ENCODE results near the gene ADAMTS12.
"Not testable (repeated sequence)": the region's sequence is repeated elsewhere in the genome, so short reads cannot be mapped to it uniquely, and the experiment has no call there.

ADAMTS12 gene, protein sequence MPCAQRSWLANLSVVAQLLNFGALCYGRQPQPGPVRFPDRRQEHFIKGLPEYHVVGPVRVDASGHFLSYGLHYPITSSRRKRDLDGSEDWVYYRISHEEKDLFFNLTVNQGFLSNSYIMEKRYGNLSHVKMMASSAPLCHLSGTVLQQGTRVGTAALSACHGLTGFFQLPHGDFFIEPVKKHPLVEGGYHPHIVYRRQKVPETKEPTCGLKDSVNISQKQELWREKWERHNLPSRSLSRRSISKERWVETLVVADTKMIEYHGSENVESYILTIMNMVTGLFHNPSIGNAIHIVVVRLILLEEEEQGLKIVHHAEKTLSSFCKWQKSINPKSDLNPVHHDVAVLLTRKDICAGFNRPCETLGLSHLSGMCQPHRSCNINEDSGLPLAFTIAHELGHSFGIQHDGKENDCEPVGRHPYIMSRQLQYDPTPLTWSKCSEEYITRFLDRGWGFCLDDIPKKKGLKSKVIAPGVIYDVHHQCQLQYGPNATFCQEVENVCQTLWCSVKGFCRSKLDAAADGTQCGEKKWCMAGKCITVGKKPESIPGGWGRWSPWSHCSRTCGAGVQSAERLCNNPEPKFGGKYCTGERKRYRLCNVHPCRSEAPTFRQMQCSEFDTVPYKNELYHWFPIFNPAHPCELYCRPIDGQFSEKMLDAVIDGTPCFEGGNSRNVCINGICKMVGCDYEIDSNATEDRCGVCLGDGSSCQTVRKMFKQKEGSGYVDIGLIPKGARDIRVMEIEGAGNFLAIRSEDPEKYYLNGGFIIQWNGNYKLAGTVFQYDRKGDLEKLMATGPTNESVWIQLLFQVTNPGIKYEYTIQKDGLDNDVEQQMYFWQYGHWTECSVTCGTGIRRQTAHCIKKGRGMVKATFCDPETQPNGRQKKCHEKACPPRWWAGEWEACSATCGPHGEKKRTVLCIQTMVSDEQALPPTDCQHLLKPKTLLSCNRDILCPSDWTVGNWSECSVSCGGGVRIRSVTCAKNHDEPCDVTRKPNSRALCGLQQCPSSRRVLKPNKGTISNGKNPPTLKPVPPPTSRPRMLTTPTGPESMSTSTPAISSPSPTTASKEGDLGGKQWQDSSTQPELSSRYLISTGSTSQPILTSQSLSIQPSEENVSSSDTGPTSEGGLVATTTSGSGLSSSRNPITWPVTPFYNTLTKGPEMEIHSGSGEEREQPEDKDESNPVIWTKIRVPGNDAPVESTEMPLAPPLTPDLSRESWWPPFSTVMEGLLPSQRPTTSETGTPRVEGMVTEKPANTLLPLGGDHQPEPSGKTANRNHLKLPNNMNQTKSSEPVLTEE (N-terminal part only)

DNA sequence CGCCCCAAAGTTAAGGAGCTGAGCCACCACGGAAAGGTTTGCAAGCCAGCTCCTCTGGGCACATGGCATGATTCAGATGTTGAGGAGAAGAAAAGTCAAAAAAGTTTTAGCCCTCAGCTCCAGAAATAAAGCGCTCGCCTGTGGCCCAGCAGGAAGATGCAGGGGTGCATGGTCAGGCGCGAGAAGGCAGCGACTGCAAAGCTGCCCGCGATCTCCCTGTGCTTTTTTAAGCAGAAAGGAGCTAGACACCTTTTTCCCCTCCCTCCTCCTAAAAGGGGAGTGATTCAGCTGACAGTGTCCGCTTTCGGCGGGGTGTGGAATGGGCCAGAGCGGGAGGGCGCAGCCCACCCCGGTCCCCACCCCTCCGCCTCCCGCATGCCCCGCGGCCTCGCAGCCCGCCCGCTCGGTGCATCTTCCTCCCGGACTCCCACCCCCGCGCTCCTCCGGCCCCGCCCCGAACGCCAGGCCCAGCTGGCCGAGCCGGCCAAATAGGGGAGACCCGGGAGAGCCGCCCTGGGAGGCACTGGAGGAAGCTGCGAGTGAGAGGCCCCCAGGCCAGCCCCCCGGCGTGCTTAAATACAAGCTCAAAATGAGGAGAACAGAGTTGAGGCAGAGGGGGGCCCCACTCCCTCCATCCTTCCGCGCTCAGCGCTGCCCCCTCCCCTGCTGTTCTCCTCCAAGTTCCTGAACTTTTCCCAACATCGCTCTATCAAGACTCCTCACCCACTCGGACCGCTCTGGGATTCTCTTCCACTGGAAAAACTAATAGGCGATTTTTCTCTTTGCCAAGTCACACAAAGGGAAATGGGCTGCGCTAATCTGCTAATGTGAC is at the start of gene ADAMTS12:
ADAMTS12 (minus strand) TSS at position 203 of the 832 bp plus-strand sequence; CDS start at position 69, 134 bp downstream.
- no peak for DNase-seq

DNA sequence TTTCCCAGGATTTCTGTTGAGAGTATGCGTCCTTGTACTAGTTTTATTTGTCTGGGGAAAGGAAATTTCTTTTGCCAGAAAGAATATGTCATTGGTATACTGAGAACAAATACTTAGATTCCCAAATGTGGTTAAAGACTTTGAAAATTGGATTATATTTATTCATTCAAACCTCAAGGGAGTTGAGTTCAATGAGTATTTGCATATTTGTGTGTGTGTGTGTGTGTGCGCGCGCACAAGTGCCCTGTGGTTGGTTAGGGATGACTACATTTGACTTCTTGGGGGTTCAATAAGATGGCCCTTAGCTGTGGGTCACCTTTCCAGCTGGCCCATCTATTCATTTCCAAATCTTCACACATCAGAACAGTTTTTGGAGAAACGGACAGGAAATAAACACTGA is 49.3 kb upstream of the ADAMTS12 start:
- DNase-seq: no peak

DNA sequence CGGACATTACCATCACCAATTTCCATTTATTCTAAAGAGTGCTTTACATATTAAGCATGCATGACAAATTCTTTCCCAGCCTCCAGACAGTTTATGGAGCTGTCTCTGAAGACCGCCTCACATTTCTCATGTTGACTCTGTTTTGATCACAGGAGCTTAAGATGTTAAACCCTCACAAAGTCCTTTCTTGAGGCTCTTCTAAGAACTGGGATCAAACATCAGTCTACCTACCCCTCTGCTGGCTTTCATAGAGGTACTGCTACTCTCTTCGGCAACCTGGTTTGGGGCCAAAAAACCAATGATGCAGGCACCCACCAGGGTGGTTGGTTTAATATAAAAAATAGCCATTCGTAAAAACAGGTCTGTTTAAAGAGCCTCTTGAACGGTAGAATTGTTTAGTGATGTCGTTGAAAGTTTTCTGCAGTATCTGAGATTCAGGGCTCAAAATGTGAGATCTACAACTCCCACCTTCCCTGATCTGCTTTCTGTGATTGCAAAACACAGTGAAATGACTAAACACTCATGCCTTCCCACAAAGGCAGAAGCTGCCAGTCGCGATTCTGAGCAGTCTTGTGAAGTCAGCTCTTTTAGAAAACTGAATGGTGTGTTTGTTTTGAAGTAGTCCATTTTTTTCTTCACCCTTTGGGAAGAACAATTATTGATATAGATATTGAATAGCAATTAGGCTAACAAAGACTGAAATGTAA is 47.9 kb upstream of the ADAMTS12 start:
- DNase-seq: no peak

DNA sequence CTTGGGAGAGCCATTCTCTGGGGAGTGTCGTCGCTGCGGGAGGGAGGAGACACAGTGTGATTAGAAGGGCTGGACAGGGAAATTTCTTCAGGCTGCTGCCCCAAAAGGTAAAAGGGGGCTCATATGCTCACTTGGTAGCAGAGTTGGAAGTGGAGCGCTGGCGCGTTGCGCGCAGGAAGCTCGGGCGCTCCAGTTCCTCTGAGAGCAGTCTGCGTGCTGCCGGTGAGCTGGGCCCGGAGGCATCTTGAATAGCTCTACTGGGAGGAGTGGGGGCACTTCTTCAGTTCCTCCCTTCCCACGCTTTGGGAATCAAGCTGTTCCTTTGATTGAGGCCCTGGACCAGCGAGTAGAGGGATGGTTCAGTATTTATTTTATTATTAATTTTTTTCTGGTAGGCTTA is 47.1 kb upstream of the ADAMTS12 start:
- no peak for DNase-seq

DNA sequence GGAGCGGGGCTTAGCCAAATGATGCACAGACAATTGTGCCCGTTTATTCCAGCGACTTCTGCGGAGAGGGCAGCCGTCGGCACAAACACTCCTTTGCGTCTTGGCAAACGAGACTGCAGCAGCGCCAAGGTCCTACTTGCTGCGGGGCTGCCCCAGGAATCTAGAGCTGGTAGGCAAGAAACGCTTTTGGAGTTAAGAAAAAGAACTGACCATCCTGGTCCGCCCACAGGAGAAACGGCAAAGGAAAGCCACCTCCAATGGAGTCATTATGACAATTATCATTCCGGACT is 46.7 kb upstream of the ADAMTS12 start:
- DNase-seq: no peak

DNA sequence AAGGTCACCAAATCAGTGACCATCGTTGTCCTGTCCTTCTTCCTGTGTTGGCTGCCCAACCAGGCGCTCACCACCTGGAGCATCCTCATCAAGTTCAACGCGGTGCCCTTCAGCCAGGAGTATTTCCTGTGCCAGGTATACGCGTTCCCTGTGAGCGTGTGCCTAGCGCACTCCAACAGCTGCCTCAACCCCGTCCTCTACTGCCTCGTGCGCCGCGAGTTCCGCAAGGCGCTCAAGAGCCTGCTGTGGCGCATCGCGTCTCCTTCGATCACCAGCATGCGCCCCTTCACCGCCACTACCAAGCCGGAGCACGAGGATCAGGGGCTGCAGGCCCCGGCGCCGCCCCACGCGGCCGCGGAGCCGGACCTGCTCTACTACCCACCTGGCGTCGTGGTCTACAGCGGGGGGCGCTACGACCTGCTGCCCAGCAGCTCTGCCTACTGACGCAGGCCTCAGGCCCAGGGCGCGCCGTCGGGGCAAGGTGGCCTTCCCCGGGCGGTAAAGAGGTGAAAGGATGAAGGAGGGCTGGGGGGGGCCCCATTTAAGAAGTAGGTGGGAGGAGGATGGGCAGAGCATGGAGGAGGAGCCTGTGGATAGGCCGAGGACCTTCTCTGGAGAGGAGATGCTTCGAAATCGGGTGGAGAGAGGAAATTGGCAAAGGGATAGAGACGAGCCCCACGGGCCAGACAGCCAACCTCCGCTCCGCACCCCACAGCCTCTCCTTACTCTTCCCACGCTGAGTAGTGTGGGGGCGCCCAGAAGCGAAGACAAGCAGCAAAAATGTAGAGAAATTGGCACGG is 46.1 kb upstream of the ADAMTS12 start:
- DNase-seq: no peak

DNA sequence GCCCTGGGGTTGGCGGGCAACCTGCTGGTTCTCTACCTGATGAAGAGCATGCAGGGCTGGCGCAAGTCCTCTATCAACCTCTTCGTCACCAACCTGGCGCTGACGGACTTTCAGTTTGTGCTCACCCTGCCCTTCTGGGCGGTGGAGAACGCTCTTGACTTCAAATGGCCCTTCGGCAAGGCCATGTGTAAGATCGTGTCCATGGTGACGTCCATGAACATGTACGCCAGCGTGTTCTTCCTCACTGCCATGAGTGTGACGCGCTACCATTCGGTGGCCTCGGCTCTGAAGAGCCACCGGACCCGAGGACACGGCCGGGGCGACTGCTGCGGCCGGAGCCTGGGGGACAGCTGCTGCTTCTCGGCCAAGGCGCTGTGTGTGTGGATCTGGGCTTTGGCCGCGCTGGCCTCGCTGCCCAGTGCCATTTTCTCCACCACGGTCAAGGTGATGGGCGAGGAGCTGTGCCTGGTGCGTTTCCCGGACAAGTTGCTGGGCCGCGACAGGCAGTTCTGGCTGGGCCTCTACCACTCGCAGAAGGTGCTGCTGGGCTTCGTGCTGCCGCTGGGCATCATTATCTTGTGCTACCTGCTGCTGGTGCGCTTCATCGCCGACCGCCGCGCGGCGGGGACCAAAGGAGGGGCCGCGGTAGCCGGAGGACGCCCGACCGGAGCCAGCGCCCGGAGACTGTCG is 45.4 kb upstream of the ADAMTS12 start:
- DNase-seq: no peak

DNA sequence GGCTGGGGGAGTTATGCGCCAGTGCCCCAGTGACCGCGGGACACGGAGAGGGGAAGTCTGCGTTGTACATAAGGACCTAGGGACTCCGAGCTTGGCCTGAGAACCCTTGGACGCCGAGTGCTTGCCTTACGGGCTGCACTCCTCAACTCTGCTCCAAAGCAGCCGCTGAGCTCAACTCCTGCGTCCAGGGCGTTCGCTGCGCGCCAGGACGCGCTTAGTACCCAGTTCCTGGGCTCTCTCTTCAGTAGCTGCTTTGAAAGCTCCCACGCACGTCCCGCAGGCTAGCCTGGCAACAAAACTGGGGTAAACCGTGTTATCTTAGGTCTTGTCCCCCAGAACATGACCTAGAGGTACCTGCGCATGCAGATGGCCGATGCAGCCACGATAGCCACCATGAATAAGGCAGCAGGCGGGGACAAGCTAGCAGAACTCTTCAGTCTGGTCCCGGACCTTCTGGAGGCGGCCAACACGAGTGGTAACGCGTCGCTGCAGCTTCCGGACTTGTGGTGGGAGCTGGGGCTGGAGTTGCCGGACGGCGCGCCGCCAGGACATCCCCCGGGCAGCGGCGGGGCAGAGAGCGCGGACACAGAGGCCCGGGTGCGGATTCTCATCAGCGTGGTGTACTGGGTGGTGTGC is 44.7 kb upstream of the ADAMTS12 start, which contains the start of gene RXFP3:
RXFP3 (plus strand) TSS at position 6 of the 636 bp plus-strand sequence; CDS start at position 361, 355 bp downstream.
- DNase-seq: no peak

DNA sequence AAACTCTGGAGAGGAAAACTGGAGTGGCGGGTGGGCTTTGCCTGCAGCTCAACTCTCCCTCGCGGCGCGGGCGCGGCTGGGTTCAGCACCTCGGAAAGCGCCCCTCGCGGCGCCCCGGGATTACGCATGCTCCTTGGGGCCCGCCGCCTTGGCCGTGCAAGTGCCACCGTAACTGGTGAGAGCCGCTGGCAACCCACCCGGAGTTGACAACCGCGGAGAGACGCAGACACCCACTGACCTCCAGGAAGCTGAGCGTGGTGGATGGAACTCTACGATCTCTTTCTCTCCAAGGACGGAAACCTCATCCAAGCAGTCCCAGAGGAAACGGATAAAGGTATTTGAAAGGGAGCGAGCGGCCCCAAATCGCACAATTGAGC is 44.2 kb upstream of the ADAMTS12 start:
- no peak for DNase-seq

DNA sequence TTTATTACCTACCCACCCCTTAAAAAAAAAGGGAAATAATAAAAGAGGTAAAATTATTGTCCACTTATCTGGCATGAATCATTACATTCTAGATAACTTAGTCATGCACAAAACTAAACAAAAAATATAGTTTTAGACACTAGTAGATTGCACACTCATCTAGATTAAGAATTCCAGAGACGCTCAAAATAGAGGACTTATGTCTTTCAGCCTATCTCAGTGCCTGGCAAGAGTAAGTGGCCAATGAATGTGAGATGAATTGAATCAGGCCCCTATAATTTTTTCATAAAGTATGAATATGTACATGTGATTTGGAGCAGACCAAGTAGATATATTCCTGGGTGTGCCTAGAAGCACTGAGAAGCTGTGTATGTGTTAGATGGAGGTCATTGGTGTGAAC is 42.4 kb upstream of the ADAMTS12 start:
- no peak for DNase-seq

DNA sequence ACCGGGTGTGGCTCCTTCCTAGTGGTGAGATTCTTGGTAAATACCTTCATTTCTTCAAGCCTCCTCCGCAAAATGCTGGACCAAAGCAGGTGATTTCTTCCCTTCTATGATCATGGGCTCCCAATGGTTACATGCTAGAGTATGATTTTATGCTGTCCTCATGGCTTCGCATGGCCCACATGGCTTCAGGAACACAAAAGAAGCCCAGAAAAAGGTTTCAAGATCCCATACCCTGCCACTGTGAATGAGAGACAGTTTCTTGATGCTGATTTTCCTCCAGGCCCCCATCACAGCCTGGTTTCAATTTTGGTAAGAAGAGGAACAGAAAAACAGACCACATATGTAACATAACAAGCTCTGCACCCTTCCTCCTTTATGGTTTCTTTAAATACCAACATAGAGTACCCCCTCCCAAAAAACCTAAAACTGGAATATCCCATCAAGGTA is 42.0 kb upstream of the ADAMTS12 start:
- DNase-seq: no peak

DNA sequence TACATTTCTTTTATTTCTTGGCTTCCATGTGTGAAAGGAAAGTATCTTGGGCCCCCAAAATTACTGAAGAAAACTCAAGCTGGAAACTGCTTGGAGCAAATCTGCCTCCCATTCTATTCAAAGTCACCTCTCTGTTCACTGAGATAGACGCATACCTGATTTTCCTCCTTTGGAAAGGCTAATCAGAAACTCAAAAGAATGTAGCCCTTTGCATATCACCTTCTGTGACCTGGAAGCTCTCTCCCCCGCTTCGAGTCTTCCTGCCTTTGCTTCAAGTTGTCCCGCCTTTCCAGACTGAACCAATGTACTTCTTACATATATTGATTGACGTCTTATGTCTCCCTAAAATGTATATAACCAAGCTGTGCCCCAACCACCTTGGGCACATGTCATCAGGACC is 39.3 kb upstream of the ADAMTS12 start:
- no peak for DNase-seq

DNA sequence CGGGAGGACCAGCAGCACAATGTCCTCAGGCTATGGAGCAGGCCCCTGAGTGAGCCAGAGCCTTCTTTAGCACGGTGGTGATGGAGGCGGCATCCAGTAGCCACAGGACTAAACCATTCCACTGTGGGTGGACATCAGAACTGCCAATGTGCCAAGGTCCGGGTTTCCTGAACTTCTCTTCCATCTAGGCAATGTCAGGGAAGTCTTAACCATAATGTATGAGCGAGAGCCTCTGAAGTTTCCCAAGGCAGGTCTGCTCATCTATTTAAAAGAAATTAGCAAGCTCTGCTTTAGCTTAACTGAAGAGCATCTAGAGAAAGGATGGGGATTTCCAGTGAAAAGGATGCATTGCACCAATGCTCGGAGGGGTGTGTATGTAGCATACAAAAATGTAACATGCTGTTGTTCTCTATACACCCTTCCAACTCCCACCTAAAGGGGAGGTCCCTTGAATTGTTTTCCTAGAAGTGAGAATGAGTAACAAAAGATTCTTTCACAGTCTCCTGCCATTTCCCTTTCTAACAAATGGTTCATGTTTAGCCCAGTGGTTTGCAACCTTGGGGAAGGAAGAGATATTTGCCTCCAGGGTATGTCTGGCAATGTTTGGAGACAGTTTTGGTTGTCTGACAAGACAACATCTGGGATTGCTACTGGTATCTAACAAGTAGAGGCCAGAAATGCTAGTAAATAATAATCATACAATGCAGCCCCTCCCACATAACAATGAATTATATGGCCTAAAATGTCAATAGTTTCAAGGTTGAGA is 38.3 kb upstream of the ADAMTS12 start:
- no peak for DNase-seq

DNA sequence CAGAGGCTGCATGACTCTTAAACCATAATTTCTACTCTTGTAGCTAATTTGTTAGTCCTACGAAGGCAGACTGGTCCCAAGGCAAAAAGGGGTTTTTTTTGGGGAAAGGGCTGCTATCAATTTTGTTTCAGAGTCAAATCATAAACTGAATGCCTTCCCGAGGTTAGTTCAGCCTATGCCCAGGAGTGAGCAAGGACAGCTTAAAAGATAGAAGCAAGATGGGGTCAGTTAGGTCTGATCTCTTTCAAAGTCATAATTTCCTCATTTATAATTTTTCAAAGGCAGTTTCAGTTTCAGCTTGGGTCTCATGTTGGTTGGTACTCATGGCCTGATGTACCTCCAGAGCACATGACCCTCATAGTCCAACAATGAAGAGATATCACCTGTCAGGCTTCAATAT is 36.5 kb upstream of the ADAMTS12 start:
- no peak for DNase-seq

DNA sequence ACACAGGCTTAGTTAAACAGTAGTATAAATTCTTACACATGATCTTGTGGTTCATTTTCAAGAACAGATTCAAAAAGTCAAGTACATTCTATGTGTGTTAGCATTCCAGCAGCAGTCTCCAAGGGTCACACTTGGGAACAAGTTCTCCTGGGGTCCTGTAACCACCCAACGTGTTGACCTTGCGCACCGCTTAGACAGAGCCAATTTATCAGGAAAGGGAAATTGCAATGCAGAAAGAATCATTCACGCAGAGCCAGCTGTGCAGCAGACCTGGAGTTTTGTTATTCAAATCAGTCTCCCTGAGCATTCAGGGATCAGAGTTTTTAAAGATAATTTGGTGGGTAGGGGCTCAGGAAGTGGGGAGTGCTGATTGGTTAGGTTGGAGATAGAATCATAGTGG is 35.9 kb upstream of the ADAMTS12 start:
- no peak for DNase-seq

DNA sequence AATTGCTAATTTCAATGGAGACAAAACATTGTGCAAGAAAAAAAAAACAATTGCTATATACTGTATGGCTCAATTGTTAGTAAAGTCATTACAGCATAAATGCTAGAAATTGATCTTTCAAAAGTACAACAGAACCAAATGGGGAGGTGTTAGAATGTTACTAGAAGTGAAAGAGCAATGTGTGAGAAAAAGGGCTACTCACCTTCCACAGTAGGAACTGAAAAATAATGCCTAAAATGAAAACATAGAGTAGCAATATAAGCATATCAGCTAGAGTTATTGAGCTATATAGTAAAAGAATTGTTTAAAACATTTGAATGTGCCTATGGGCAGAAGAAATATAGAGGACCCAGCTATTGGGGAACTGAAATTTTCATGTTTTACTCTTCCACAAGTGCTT is 33.5 kb upstream of the ADAMTS12 start:
- DNase-seq: no peak

DNA sequence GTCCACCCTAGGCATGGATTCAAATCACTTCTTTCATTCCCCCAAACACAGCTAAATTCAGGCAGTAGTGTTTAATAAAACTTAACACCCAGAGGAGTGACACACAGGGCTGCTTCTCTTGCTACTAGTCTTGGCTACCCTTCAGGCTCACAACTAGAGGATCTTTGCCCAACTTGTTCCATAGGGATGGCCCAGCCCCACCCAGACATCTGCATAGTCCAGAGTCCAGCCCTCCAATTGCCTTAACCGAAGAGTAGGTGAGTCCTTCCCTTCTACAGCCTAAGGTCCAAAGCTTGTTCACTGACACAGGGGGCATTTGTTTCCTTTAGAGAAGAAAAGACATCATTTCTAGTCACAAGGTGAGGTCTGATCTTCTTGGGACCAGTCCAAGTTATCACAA is 29.2 kb upstream of the ADAMTS12 start:
- no peak for DNase-seq

DNA sequence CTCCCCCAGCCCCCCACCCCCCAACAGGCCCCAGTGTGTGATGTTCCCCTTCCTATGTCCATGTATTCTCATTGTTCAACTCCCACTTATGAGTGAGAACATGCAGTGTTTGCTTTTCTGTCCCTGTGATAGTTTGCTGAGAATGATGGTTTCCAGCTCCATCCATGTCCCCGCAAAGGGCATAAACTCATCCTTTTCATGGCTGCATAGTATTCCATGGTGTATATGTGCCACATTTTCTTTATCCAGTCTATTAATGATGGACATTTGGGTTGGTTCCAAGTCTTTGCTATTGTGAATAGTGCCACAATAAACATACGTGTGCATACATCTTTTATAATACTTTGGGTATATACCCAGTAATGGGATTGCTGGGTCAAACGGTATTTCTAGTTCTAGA is 23.1 kb upstream of the ADAMTS12 start:
- not testable (repeated sequence) for DNase-seq

DNA sequence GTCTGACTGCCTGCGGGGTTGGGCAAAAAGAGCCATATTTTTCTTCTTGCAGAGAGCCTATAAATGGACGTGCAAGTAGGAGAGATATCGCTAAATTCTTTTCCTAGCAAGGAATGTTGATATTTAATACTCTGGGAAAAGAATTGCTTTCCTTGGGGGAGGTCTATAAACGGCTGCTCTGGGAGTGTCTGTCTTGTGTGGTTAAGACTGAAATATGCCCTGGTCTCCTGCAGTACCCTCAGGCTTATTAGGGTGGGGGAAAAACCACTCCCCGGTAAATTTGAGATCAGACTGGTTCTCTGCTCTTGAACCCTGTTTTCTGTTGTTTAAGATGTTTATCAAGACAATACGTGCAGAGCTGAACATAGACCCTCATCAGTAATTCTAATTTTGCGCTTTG is 14.5 kb upstream of the ADAMTS12 start:
- DNase-seq: not testable (repeated sequence)
